ENCODE data around the gene HUNK. TPM values are rescaled to one million over a fixed set of nuclear protein-coding genes. Genes with fewer than 3 reads are reported as not detected.

Gene HUNK
- total RNA-seq, 1 donor from 2014 or later, result 0.19 TPM

- intact Hi-C loops (cut with DNase I), result no loop called here
- ATAC-seq (ENCODE audit: poor library complexity) (no peak), DNase-seq (no peak)
Observed at GRCh38 chr21:31888936-31889371, 16.1 kb downstream of the HUNK start.

GRCh38 chr21:31889460-31889859 lies 16.6 kb downstream of the HUNK start:
- ATAC-seq (ENCODE audit: poor library complexity), result no peak
- no peak for DNase-seq
- intact Hi-C loops (cut with DNase I), result no loop called here

DNA sequence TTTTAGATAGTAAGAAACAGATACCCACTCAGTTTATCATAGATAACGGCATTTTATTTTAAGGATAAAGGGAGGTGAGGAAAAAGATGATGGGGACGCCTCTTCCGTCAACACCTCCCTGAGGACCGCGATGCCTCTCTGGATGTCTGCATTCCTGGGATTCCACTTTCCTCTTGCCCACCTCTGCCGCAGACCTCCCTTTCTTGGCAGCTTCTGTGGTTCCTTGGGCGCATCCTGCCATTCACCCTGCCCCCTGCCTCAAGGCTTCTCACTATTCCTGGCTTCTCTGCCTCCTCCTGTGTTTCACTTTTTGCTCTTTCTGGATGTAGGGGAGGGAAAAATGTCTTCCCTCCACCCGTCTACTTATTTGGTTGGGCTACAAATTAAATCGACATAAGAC lies 19.9 kb downstream of the HUNK start:
- intact Hi-C loops (cut with DNase I), result no loop called here
- DNase-seq (no peak), ATAC-seq (ENCODE audit: poor library complexity) (no peak)

GRCh38 chr21:31893851-31894415 lies 21.1 kb downstream of the HUNK start:
- intact Hi-C loops (cut with DNase I), result no loop called here
- ATAC-seq (ENCODE audit: poor library complexity) (no peak), DNase-seq (no peak)

- intact Hi-C loops (cut with DNase I), result no loop called here
- no peak for ATAC-seq (ENCODE audit: poor library complexity)
- no peak for DNase-seq
Observed at GRCh38 chr21:31894457-31894856, 21.6 kb downstream of the HUNK start.

GRCh38 chr21:31895077-31895835 lies 22.4 kb downstream of the HUNK start:
- intact Hi-C loops (cut with DNase I), result no loop called here
- no peak for DNase-seq
- ATAC-seq (ENCODE audit: poor library complexity), result no peak

DNA sequence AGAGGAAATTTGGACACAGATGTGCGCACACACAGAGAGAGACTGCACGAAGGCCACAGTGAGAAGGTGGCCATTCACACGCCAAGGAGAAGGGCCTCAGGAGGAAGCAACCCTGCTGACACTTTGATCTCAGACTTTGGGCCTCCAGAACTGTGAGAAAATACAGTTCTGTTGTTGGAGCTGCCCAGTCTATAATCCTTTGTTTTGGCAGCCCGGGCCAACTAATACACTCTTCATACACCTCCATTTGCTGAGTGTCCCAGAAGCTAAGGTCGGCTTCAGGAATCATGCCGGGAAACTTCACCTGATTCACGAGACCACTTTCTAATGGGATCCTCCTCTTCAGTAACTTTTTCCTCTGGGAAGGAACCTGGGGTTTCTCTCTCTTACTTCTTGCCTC lies 23.2 kb downstream of the HUNK start:
- no peak for ATAC-seq (ENCODE audit: poor library complexity)
- intact Hi-C loops (cut with DNase I), result no loop called here
- no peak for DNase-seq

- ATAC-seq (ENCODE audit: poor library complexity), result no peak
- intact Hi-C loops (cut with DNase I), result no loop called here
Observed at GRCh38 chr21:31897311-31897710, 24.5 kb downstream of the HUNK start.

GRCh38 chr21:31898933-31899630 lies 26.3 kb downstream of the HUNK start:
- intact Hi-C loops (cut with DNase I), result no loop called here
- DNase-seq (no peak), ATAC-seq (ENCODE audit: poor library complexity) (no peak)

More at GRCh38 chr21:31897311-31897710, 24.5 kb downstream of the HUNK start:
- no peak for DNase-seq

- ATAC-seq (ENCODE audit: poor library complexity), result no peak
- intact Hi-C loops (cut with DNase I), result no loop called here
- no peak for DNase-seq
Observed at GRCh38 chr21:31900121-31900895, 27.5 kb downstream of the HUNK start.

DNA sequence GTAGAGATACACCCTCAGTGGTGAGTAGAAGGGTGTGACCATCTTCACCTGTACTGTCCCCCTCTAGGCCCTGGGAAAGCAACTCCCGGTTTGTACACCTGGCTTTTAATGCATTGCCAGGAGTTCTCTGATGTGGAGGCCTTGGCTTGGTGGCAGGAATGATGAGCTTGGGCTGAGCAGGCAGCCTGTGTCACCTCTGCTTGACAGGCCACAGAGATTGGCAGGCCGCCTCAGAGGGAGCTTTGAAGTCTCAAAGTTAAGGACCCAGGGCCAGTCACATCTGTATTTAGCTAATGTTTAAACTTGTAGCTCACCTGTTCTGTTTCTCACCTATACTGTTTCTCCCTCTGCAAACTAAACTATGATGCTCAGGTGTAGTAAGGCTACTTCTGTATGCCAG lies 28.5 kb downstream of the HUNK start:
- intact Hi-C loops (cut with DNase I), result no loop called here
- DNase-seq (no peak), ATAC-seq (ENCODE audit: poor library complexity) (no peak)

DNA sequence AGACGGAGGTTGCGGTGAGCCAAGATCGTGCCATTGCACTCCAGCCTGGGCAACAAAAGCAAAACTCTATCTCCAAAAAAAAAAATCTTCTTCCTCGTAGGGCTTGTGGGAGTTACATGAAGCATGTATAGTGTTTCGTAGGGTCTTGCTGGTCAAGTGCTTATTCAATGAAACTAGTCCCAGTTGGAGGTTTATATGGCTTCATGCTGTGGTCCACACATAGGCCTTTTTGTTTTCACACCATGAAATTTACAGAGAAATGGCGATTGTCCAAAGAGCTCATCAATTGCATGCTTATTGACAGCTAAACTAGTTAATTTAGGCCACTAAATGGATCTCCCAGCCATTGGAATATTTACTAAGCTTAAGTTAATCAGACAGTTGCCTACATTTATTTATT lies 29.6 kb downstream of the HUNK start:
- intact Hi-C loops (cut with DNase I), result no loop called here
- DNase-seq, result no peak
- ATAC-seq (ENCODE audit: poor library complexity), result no peak

DNA sequence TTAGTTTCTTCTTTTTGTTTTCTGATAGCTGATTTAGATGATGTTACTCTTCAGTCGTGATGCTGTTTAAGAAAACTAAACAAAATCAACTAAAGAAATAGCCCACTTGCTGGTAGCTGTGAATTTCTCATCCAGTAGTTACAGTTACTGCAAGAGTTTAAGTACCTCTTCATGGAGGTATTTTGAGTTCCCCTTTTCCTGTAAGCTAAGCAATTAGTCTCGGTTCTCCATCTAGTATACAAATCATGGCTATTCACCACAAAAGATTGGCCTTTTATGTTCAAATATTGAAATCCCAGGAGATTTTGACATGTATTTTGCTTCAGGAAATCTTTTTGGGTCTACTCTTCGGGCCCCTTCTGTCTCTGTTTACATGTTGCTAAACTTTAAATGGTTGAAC lies 31.1 kb downstream of the HUNK start:
- no peak for DNase-seq
- ATAC-seq (ENCODE audit: poor library complexity), result no peak
- intact Hi-C loops (cut with DNase I), result no loop called here

DNA sequence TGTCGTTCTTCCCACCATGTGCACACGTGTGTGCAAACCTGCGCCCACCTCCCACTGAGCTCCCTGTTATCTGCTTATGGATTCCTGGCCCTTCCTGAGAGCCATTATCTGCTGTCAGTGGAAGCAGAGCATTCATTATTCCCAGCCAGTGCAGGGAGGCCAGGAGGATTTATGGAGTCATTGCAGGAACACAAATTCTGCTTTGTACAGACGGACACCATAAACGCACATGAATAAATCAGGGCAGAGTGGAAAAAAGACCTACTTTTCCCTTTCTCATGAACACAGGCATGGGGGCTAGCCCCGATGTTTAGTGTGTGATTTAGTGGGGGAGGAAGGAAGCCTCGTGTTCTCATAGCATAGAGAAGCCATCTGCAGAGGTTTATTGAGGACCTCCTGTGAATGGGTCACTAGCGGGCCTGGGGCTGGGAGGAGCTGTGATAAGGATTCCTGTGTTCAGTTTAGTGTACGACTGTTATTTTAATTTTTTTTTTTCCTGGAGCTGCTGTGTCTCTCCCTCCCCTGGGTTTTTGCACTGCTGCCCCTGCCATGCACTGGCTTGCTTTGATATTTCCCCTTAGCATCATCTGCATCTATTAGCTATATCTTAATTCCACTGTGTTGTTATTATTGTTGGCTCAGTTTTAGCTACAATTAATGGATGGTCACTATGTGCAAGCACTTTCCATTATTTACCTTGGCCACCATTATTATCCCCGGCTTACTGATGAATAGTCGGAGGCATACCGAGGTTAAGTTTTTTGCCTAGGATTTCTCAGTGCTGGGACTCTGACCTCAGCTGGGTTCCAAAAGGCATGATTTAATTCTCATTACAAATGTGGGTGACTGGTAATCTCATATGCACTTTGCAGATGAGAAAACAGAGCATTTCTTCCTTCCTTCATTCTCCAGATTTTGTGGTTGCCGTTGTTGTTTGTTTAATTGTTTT lies 33.0 kb downstream of the HUNK start:
- no peak for ATAC-seq (ENCODE audit: poor library complexity)
- DNase-seq, result no peak
- intact Hi-C loops (cut with DNase I), result no loop called here

GRCh38 chr21:31908106-31909031 lies 35.5 kb downstream of the HUNK start:
- intact Hi-C loops (cut with DNase I), result no loop called here
- no peak for DNase-seq
- ATAC-seq (ENCODE audit: poor library complexity), result no peak

DNA sequence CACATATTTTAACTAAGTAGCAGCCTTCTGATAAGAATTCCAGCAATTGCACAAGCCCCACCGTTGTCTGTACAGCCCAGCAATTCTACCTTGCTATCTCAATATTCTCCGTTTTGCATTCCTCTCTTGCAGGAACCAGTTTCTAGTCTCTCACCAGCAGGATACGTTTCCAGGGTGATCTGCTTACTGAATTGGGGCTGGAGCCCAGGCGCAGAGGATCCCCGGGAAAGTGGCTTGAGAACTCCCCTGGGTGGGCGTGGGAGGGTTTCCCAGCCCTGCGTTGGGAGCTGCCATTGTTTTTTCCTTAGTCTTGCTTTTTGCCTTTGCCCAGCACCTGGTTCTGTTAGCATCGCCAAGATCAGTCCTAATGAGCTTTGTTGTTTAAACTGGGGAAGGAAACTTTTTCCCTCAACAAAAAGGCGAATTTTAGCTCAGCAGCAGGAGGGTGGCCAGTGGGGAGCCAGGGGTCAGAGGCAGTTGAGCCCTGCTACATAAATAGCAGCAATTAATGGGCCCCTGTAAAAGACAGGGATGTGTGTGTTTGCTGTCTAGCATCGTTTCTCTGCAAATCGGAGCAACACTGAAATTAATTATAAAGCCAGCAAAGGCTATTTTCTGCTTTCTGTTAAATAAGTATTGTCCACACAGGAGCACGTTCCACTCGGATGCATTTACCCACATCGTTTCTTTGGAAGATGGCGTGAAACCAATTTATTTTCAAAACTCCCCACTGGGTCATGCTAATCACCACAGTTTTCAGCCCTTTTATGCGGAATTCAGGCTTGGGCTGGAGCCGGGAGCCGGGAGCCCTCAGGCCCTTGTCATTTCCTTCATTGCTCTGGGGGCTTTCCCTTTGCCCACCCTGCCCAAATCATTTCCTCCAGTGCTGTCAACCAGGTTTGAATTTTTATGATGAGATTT lies 36.6 kb downstream of the HUNK start:
- intact Hi-C loops (cut with DNase I), result no loop called here
- ATAC-seq (ENCODE audit: poor library complexity) (no peak), DNase-seq (no peak)
